HCT116 (cell line): ENCODE data around the gene IMPACT. TPM values are rescaled to one million over a fixed set of nuclear protein-coding genes. Genes with fewer than 3 reads are reported as not detected.

Experiments used
- ATAC-seq: fragments of 200-7000 bp; cut with Tn5 transposase; 2 replicates; pipeline ENCODE4 v1.9.1; 2020; ENCODE audit warnings: mild to moderate bottlenecking, moderate library complexity
- BruUV-seq: library from RNA; stranded (reverse); fragments of 400-500 nt; replicated peaks from 2 replicates; lab custom pipeline; 2021; lab: Mats Ljungman, UMichigan
- CTCF ChIA-PET: fragments of 300-600 bp; sonication (Branson Sonifier 250); formaldehyde crosslinking; loops from one replicate; lab custom pipeline; 2021; ENCODE audit warnings: antibody characterized with exemption; lab: Charles Lee
- POLR2A ChIA-PET: fragments of 300-600, 350-600 bp; sonication (Branson Sonifier 250); formaldehyde crosslinking; loops from one replicate; lab custom pipeline; 2021; ENCODE audit warnings: antibody characterized with exemption; lab: Charles Lee
- RAD21 ChIA-PET, 2 experiments: fragments of 300-600 bp; sonication (Branson Sonifier 250); formaldehyde crosslinking; loops; one replicate each; lab custom pipeline; 2023; ENCODE audit warnings: low total read pairs in 2 of 2; ENCODE audit not compliant: uncharacterized antibody in 2 of 2, unreplicated experiment in 2 of 2, low non-redundant PET in 1 of 2; lab: Charles Lee
- DNase-seq: peaks from one replicate; pipeline ENCODE4 v3.0.0-alpha.2; 2010; ENCODE audit warnings: low read depth, low spot score
- H2AFZ ChIP-seq: fragments of 200-600 bp; shearing (Covaris generic), sonication (generic); 2 replicates; pipeline ENCODE4 v1.6.1; 2017; ENCODE audit warnings: low read depth, mixed run types, mixed read lengths, antibody characterized with exemption, low read length; ENCODE audit not compliant: poor library complexity, severe bottlenecking
- H3K27ac ChIP-seq: 2 replicates; pipeline ENCODE4 v1.5.1; 2012; ENCODE audit warnings: low read depth, low read length
- H3K27me3 ChIP-seq: fragments of 200-600 bp; sonication (generic); 2 replicates; pipeline ENCODE4 v1.6.1; 2016; ENCODE audit warnings: mixed run types, low read length, mixed read lengths; ENCODE audit not compliant: insufficient read depth
- H3K36me3 ChIP-seq, 2 experiments: fragments of 200-500 bp in 1 of 2; fragments of 200-600 bp in 1 of 2; sonication (Bioruptor generic) in 1 of 2; sonication (generic) in 1 of 2; 2 replicates each; pipeline versions ENCODE4 v1.5.1 to v1.6.1; 2014 to 2016; ENCODE audit warnings: low read length in 2 of 2, inconsistent platforms in 1 of 2, mixed read lengths in 1 of 2, mixed run types in 1 of 2; ENCODE audit not compliant: insufficient read depth in 2 of 2, control insufficient read depth in 1 of 2
- H3K4me1 ChIP-seq, 2 experiments: fragments of 200-600 bp in 1 of 2; sonication (generic) in 1 of 2; 2 replicates each; pipeline versions ENCODE4 v1.5.1 to v1.6.1; 2012 to 2017; ENCODE audit warnings: low read length in 2 of 2, inconsistent platforms in 1 of 2, mild to moderate bottlenecking in 1 of 2, mixed read lengths in 1 of 2, mixed run types in 1 of 2, moderate library complexity in 1 of 2; ENCODE audit not compliant: insufficient read depth in 2 of 2, control insufficient read depth in 1 of 2
- H3K4me2 ChIP-seq: fragments of 200-600 bp; sonication (generic); 2 replicates; pipeline ENCODE4 v1.6.1; 2017; ENCODE audit warnings: mixed run types, low read length, mixed read lengths
- H3K4me3 ChIP-seq, 2 experiments: fragments of 200-600 bp in 1 of 2; sonication (generic) in 1 of 2; replicated peaks in 1 of 2; 2 replicates each; pipeline ENCODE4 v1.5.1; 2011 to 2016; ENCODE audit warnings: low read length in 2 of 2, control low read depth in 1 of 2, low read depth in 1 of 2, mild to moderate bottlenecking in 1 of 2, mixed read lengths in 1 of 2, mixed run types in 1 of 2
- H3K79me2 ChIP-seq: fragments of 200-600 bp; sonication (generic); 2 replicates; pipeline ENCODE4 v1.6.1; 2017; ENCODE audit warnings: mild to moderate bottlenecking, mixed run types, low read length, moderate library complexity, mixed read lengths; ENCODE audit not compliant: insufficient read depth
- H3K9ac ChIP-seq: fragments of 200-600 bp; sonication (generic); 2 replicates; pipeline ENCODE4 v1.6.1; 2016; ENCODE audit warnings: low read length, mixed read lengths
- H3K9me2 ChIP-seq: fragments of 200-600 bp; sonication (generic), shearing (Covaris generic); 2 replicates; pipeline ENCODE4 v1.6.1; 2017; ENCODE audit warnings: mixed run types, mild to moderate bottlenecking, moderate library complexity; ENCODE audit not compliant: insufficient read depth
- H3K9me3 ChIP-seq, 2 experiments: fragments of 200-500 bp in 1 of 2; fragments of 200-600 bp in 1 of 2; sonication (Bioruptor generic) in 1 of 2; sonication (generic) in 1 of 2; 2 replicates each; pipeline ENCODE4 v1.6.1; 2014 to 2017; ENCODE audit warnings: low read length in 2 of 2, mixed read lengths in 2 of 2, inconsistent platforms in 1 of 2, low read depth in 1 of 2, mild to moderate bottlenecking in 1 of 2, mixed run types in 1 of 2, moderate library complexity in 1 of 2; ENCODE audit not compliant: control insufficient read depth in 1 of 2, insufficient read depth in 1 of 2
- H4K20me1 ChIP-seq: fragments of 200-600 bp; sonication (generic), shearing (Covaris generic); 2 replicates; pipeline ENCODE4 v1.6.1; 2017; ENCODE audit warnings: mixed run types, mild to moderate bottlenecking, moderate library complexity; ENCODE audit not compliant: insufficient read depth
- ATF3 ChIP-seq: IDR thresholded peaks from 2 replicates; pipeline ENCODE4 v1.6.1; 2012
- CBX3 ChIP-seq: IDR thresholded peaks from 2 replicates; pipeline ENCODE4 v1.6.1; 2012; ENCODE audit warnings: low read depth
- CTCF ChIP-seq, 3 experiments: fragments of 200-600 bp in 1 of 3; sonication (generic) in 1 of 3; IDR thresholded peaks in 2 of 3; conservative IDR thresholded peaks in 1 of 3; 2 replicates each; pipeline ENCODE4 v1.5.1; 2012 to 2017; ENCODE audit warnings: low read depth in 2 of 3, low read length in 2 of 3, antibody characterized with exemption in 1 of 3, borderline replicate concordance in 1 of 3, control low read depth in 1 of 3, mild to moderate bottlenecking in 1 of 3, mixed read lengths in 1 of 3, mixed run types in 1 of 3, moderate library complexity in 1 of 3; ENCODE audit not compliant: insufficient read depth in 1 of 3
- ELF1 ChIP-seq: IDR thresholded peaks from 2 replicates; pipeline ENCODE4 v1.6.1; 2012; ENCODE audit warnings: low read depth, borderline replicate concordance
- EZH2 ChIP-seq: fragments of 200-600 bp; sonication (generic); IDR thresholded peaks from 2 replicates; pipeline ENCODE4 v1.6.1; 2017; ENCODE audit warnings: antibody characterized with exemption, mixed run types
- EZH2phosphoT487 ChIP-seq: fragments of 200-600 bp; IDR thresholded peaks from 2 replicates; pipeline ENCODE4 v1.6.1; 2018; ENCODE audit warnings: antibody characterized with exemption, borderline replicate concordance
- FOSL1 ChIP-seq: IDR thresholded peaks from 2 replicates; pipeline ENCODE4 v1.6.1; 2012; ENCODE audit warnings: low read depth
- MAX ChIP-seq: IDR thresholded peaks from 2 replicates; pipeline ENCODE4 v1.6.1; 2012
- RAD21 ChIP-seq: IDR thresholded peaks from 2 replicates; pipeline ENCODE4 v1.6.1; 2012; ENCODE audit warnings: low read depth, mild to moderate bottlenecking
- ZBTB33 ChIP-seq: IDR thresholded peaks from 2 replicates; pipeline ENCODE4 v1.6.1; 2011; ENCODE audit warnings: mild to moderate bottlenecking, low read length, moderate library complexity; ENCODE audit not compliant: insufficient replicate concordance; ENCODE audit errors: extremely low read depth
- ZFX ChIP-seq: fragments of 450-650 bp; IDR thresholded peaks from 2 replicates; pipeline ENCODE4 v1.6.1; 2017
- ZNF274 ChIP-seq: fragments of 200-500 bp; sonication (Bioruptor generic); IDR thresholded peaks from 2 replicates; pipeline ENCODE4 v1.6.1; 2014; ENCODE audit warnings: mild to moderate bottlenecking, low read depth, low read length, inconsistent platforms
- intact Hi-C: fragments of 100-400 bp; cut with micrococcal nuclease; formaldehyde crosslinking; loops from 2 replicates; pipeline ENCODE4 v1.10.0; 2022
- total RNA-seq: library from RNA; stranded (reverse); gene quantifications from one replicate; pipeline ENCODE4 v1.2.1, GENCODE V29; 2021; ENCODE audit not compliant: unreplicated experiment

The IMPACT gene
- total RNA-seq, 1 experiment from 2014 or later, result 46.4 TPM

- no peaks in the 10 kb centered on the region for H3K27me3 ChIP-seq
- TF ChIP-seq ZNF274, result no peak
- no peak for TF ChIP-seq MAX
- no peak for TF ChIP-seq ATF3
- no peak for TF ChIP-seq CBX3
- TF ChIP-seq ELF1, result no peak
- no peak; the same call in 1 of the 2 replicates for TF ChIP-seq ZFX
- TF ChIP-seq, all 23 proteins: peak for 0
- H3K9ac ChIP-seq, result no peak overlapping the region
- H3K9me3 ChIP-seq, result no peaks in the 10 kb centered on the region
- H3K9me2 ChIP-seq, result no peaks in the 10 kb centered on the region
- H3K4me1 ChIP-seq, result 0 out of 4 replicates have a peak, but pooled peaks cover 0 to 5% of the 10 kb centered on the region in 2 experiments
- ChIA-PET POLR2A (no interaction called here), RAD21 (no interaction called here), CTCF (interaction anchor here (1.2 to 6.4 kb wide), 2 partner anchors 13 to 126 kb away, joined by 4 to 98 read pairs; no protein-coding TSS in a partner anchor)
- no peak overlapping the region for H3K27ac ChIP-seq
- H3K79me2 ChIP-seq, result no peaks in the 10 kb centered on the region
- intact Hi-C loops, result loop anchor here (2.0 to 10.0 kb wide), 3 partner anchors 58 to 240 kb away; partner anchors contain the start of gene IMPACT
- H4K20me1 ChIP-seq, result no peaks in the 10 kb centered on the region
- no TSS peak for BruUV-seq
- ATAC-seq (no peak), DNase-seq (no peak)
- H2AFZ ChIP-seq, result no peak overlapping the region
- no peak overlapping the region for H3K4me3 ChIP-seq
- H3K4me2 ChIP-seq, result no peak overlapping the region
- no peaks in the 10 kb centered on the region for H3K36me3 ChIP-seq
Observed at GRCh38 chr18:24486684-24487083, 60.2 kb downstream of the IMPACT start.

GRCh38 chr18:24488824-24489493 is 62.5 kb downstream of the IMPACT start:
- H4K20me1 ChIP-seq, result no peaks in the 10 kb centered on the region
- no peaks in the 10 kb centered on the region for H3K36me3 ChIP-seq
- H2AFZ ChIP-seq, result peak overlapping the region; percentile 39
- H3K4me1 ChIP-seq, result 0 out of 4 replicates have a peak, but pooled peaks cover 0 to 5% of the 10 kb centered on the region in 2 experiments
- no peaks in the 10 kb centered on the region for H3K79me2 ChIP-seq
- H3K9me2 ChIP-seq, result no peaks in the 10 kb centered on the region
- no TSS peak for BruUV-seq
- H3K9ac ChIP-seq, result no peak overlapping the region
- DNase-seq (peak; percentile 27), ATAC-seq (peak; percentile 38; the same call in 1 of the 2 replicates)
- H3K27ac ChIP-seq, result no peak overlapping the region
- intact Hi-C loops, result loop anchor here (1.0 to 10.0 kb wide), 4 partner anchors 56 to 312 kb away; partner anchors contain the start of gene IMPACT
- H3K4me3 ChIP-seq, result no peak overlapping the region
- ChIA-PET CTCF (interaction anchor here (0.6 to 6.4 kb wide), 34 partner anchors 9 to 1769 kb away, joined by 3 to 98 read pairs (median 4); partner anchors contain the start of genes HRH4 and OSBPL1A), POLR2A (interaction anchor here (0.6 kb wide), 1 partner anchor 1772 kb away, joined by 4 read pairs; no protein-coding TSS in a partner anchor)
- H3K9me3 ChIP-seq, result no peaks in the 10 kb centered on the region
- H3K4me2 ChIP-seq, result no peak overlapping the region
- TF ChIP-seq ELF1 (no peak), RAD21 (peak; percentile 75), EZH2 (no peak), EZH2phosphoT487 (no peak), ZBTB33 (no peak), FOSL1 (no peak), CTCF (IDR thresholded peaks at IDR 0.05 in 2 of 3, conservative IDR thresholded peaks at IDR 0.05 in 1 of 3; ENCODE audit: borderline replicate concordance in 1 of 3, insufficient read depth in 1 of 3, low read depth in 2 of 3, low read length in 2 of 3) (peak; percentile 51 to 83 (median 63); a peak in 5 of 6 replicates)
- TF ChIP-seq, all 23 proteins: peak for 2
- RAD21 ChIA-PET, result interaction anchor here (0.6 to 2.3 kb wide), 7 partner anchors 42 to 312 kb away, joined by 3 to 18 read pairs (median 4); partner anchors contain the start of gene OSBPL1A (in 1 of the 2)
- H3K27me3 ChIP-seq, result no peaks in the 10 kb centered on the region
